ENCODE measurements around the gene KRABD2.

Gene KRABD2

DNA sequence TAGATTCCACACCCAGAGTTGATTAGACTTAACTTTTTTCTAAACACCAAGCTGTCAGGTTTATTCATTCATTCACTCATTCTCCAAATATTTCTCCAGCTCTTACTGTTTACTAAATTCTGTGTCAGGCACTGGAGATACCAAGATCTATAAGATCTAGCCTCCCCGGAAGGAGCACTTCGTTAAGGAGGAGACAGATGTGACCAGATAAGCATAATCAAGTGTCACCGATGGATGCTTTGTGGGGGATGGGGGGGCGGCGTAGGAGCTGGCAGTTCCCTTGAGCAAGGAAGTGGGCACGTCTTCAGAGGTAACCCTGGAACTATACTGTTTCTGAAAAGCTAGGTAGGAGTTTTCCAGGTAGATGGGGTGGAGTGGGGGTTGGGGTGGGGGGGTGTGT lies 10.3 kb upstream of the KRABD2 start:
- no peak overlapping the region for H3K27ac ChIP-seq (ENCODE audit: low read depth, low read length)
- ATAC-seq: no peak
- no peaks in the 10 kb centered on the region for H3K9me3 ChIP-seq (ENCODE audit: control insufficient read depth in 1 of 2, insufficient read depth in 1 of 2, low read depth in 1 of 2, low read length in 2 of 2)
- H3K27me3 ChIP-seq (ENCODE audit: insufficient read depth, low read length): no peaks in the 10 kb centered on the region
- ChIA-PET CTCF (interaction anchor here (0.9 kb wide), 1 partner anchor 359 kb away, joined by 4 read pairs; no protein-coding TSS in a partner anchor), RAD21 (ENCODE audit: low non-redundant PET in 1 of 2, low total read pairs in 2 of 2, uncharacterized antibody in 2 of 2, unreplicated experiment in 2 of 2) (no interaction called here), POLR2A (interaction anchor here (0.5 kb wide), 1 partner anchor 251 kb away, joined by 4 read pairs; no protein-coding TSS in a partner anchor)
- H3K4me1 ChIP-seq (ENCODE audit: control insufficient read depth in 1 of 2, insufficient read depth in 2 of 2, low read length in 2 of 2): peaks cover 10 to 26% of the 10 kb centered on the region in 2 experiments
- H4K20me1 ChIP-seq (ENCODE audit: insufficient read depth): no peaks in the 10 kb centered on the region
- no peak overlapping the region for H3K4me2 ChIP-seq (ENCODE audit: low read length)
- H3K4me3 ChIP-seq (replicated peaks in 1 of 2; ENCODE audit: low read depth in 1 of 2, low read length in 2 of 2): no peak overlapping the region
- no peak for TF ChIP-seq POLR2A (IDR thresholded peaks at IDR 0.05; ENCODE audit: borderline replicate concordance, extremely low read depth, insufficient read depth, insufficient read length)
- TF ChIP-seq, protein P1, sequence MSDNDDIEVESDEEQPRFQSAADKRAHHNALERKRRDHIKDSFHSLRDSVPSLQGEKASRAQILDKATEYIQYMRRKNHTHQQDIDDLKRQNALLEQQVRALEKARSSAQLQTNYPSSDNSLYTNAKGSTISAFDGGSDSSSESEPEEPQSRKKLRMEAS (IDR thresholded peaks at IDR 0.05): no peak
- no peak for TF ChIP-seq EGR1 (IDR thresholded peaks at IDR 0.05; ENCODE audit: low read depth)
- TF ChIP-seq ZNF274 (IDR thresholded peaks at IDR 0.05; ENCODE audit: low read depth, low read length): no peak
- TF ChIP-seq REST (IDR thresholded peaks at IDR 0.05; ENCODE audit: low read depth): no peak
- TF ChIP-seq CBX3 (IDR thresholded peaks at IDR 0.05; ENCODE audit: low read depth): no peak
- no peak for TF ChIP-seq SP1 (IDR thresholded peaks at IDR 0.05; ENCODE audit: low read depth)
- no peak for TF ChIP-seq SRF (IDR thresholded peaks at IDR 0.05; ENCODE audit: low read depth)
- TF ChIP-seq FOSL1 (IDR thresholded peaks at IDR 0.05; ENCODE audit: low read depth): no peak
- no peak for TF ChIP-seq CEBPB (IDR thresholded peaks at IDR 0.05; ENCODE audit: low read depth)
- TF ChIP-seq EZH2 (IDR thresholded peaks at IDR 0.05): no peak
- no peak for TF ChIP-seq EZH2phosphoT487 (IDR thresholded peaks at IDR 0.05; ENCODE audit: borderline replicate concordance)
- TF ChIP-seq JUND (IDR thresholded peaks at IDR 0.05): no peak
- TF ChIP-seq ZFX (IDR thresholded peaks at IDR 0.05): no peak
- TF ChIP-seq ZBTB33 (IDR thresholded peaks at IDR 0.05; ENCODE audit: extremely low read depth, insufficient replicate concordance, low read length): no peak
- no peak for DNase-seq (ENCODE audit: low read depth, low spot score)
- H3K9ac ChIP-seq (ENCODE audit: low read length): no peak overlapping the region
- no peak overlapping the region for H2AFZ ChIP-seq (ENCODE audit: low read depth, low read length, poor library complexity, severe bottlenecking)
- H3K36me3 ChIP-seq (ENCODE audit: control insufficient read depth in 1 of 2, insufficient read depth in 2 of 2, low read length in 2 of 2): peaks cover 4 to 7% of the 10 kb centered on the region in 2 experiments; a peak in 2 of 4 replicates
- intact Hi-C loops (cut with micrococcal nuclease): loop anchor here (10.0 kb wide), 2 partner anchors 262 to 508 kb away; partner anchors contain the start of gene HES7
- H3K9me2 ChIP-seq (ENCODE audit: insufficient read depth): no peaks in the 10 kb centered on the region
- no TSS peak for BruUV-seq (replicated peaks)
- peaks cover 18% of the 10 kb centered on the region for H3K79me2 ChIP-seq (ENCODE audit: insufficient read depth, low read length)
